Activated CD4-positive, alpha-beta T cell treated with anti-CD3 and anti-CD28 coated beads, Interleukin-2, Interleukin-4, amounts not matched to agents 100 ng/mL and 50 ng/mL, durations not matched to agents 16 hours and 8 hours (primary cell): ENCODE data around the gene POLR3A.

Source experiments
- DNase-seq: peaks from one replicate; pipeline ENCODE4 v3.0.0-alpha.2; 2020; ENCODE audit warnings: low spot score

POLR3A gene

DNA sequence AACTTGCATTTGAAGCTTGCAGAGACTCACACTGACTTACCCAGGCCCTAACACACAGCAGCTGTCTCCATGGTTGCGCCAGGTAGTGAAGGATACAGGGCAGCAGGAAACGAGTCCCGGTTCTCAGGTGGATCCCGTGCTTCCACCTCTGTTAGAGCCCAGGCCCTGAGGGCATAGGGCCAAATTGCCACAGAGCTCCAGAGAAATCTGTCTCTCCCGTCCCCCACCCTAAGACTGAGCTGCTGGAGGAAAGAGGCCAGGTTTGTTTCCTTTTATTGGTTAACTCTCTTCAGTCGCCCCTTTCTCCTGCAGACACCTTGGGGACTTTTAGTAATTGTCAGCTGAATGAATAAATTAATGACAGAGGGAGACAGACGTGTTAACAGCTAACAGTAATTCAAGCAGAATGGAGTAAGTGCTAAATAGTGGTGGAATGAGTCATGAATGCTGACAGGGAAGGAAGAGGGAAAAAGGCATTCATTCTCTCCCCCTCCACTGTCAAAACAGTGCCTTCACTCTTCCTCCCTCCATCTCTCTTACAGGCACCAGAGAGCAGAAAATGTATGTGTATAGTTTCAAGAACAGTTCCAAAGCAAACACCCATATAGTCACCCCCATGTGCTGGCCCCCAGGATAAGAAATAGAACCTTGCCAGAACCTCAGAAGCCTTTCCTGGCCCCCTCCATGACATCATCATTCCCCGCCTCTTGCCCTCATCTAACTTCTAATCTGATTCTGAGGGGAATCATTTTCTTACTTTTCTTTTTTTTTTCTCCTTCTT is 86.0 kb downstream of the POLR3A start:
- DNase-seq: peak; percentile 9

DNA sequence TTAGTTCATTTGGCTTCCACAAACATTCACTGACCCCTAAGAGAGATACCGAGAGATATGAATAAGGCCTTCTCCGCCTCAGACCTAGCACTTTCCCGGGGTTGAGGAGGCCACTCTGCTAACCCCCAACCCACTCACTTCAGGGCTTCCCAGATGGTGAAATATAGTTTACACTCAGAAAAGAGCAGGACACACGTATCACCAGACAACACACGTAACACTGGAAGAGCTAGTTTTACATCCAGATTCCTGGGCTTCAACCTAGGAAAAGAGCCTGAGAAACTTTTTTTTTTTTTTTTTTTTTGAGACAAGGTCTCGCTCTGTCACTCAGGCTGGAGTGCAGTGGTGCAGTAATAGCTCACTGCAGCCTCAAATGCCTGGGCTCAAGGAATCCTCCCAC is 87.5 kb downstream of the POLR3A start:
- DNase-seq: no peak

DNA sequence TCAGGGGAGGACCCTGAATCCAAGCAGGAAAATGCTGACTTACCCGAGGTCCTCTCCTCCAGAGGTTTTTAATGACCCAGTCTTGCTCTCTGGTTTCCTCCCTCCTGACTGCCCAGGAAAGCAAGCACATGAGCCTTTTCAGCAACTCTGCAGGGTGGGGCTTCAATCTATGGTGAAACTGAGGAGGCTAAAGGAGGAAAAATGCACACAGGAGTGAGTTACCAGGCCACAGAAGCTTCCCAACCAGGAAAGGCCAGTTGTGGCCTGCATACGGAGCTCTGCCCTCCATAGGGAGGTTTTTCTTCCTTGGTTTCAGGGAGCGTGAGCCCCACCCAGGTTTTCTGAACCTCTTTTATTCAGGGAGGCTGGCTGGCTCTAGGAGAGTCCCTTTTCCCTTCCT is 88.7 kb downstream of the POLR3A start:
- no peak for DNase-seq

DNA sequence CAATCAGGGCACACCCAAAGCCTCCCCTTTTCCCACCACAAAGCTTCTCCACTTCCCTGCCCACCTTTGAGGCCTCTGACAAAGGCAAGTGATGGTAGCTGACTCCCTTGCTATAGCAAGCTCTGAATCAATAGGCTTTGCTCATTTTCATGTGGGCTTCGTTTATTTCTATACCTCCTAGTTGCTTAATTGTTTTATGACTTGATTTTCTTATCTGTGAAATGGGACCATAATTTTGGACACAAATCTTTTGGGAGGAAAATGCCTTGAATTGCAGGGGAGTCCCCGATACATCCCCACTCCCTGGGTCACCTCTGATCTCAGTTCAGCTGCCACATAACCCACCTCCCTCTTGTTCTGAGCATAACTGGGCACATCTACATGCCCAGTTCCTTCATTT is 89.1 kb downstream of the POLR3A start:
- DNase-seq: no peak

DNA sequence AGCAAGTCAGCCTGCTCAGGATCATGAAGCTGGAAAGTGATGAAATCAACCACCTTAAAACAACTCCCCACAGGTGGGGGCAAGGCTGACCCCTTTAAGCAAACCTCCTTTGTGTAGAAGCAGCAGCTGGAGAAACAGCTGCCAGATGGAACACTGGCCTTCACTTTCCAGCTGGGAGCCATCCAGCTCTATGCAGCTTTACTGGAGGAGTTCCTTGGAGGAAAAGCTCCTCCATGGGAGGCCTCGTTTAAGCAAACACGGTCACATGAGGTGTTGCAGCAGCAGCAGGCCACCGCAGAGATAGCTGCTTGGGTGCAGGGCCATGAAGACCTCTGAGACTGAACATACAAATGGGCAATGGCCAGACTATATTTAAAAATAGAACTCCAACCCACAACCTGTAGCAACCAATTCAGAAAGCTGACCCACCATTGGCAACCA is 89.7 kb downstream of the POLR3A start:
- DNase-seq: no peak

DNA sequence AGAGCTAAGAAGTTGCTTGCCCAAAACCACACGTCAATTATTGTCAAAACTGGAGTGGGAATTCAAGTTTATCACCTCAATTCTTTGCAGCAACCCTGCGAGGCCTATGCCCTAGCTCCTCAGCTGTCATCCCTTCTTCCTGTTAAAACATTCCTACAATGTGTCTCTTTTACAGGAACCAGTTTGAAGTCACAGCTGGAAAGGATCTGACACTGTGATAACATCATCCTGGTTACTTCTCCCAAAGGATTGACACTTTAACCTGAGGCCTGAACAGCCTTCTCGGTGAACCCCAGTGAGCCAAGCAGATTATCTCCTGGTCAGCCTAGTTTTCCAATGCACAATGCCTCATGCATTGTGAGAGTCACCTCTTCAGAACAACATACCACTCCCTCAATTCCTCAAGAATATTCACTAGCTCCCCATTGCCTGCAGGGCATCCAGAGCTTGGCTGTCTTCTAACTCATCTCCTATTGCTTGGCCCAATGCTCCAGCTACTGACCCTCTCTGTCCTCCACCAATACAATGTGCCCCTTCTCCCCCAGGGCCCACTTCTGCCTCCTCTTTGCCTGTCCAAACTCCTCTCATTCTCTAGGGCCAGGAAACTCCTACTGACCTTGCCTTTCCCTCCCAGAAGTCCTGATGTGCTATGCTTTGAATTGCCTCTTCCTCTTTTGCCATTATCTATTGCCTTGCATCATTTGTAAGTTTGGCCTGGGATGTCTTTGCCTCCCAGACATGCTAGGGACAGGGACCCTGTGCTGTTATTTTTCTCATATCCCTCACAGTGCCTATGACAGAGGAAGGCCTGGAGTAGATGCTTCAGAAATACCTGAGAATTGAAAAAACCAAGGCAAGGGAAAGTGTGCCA is 92.4 kb downstream of the POLR3A start:
- no peak for DNase-seq

DNA sequence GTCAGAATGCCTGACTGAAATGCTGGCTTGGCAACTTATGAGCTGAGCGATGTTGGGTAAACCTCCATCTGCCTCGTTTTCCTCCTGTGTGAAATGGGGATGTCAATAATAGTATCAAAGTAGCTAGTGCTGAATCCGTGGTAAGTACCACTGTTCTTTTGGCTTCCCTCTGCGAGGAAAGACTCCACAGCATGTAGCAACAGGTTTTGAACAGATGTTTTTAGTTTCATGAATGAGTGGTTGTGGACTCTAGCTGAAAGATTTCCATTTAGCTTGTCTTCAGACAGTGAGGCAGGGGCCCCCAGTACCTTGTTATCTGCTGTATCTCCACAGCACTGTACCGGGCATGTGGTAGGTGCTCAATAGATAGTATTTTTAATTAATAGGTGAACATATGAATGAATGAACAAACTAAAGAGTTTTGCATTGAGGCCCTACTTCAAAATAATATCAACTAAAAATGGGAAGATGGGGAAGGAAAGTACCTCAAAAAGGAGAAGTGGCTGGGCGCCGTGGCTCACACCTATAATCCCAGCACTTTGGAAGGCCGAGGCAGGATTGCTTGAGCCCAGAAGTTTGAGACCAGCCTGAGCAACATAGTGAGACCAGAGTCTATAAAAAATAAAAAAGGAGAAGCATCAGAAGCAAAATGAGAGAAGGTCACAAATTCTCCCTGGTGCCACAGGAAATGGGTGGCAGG is 97.1 kb downstream of the POLR3A start:
- DNase-seq: no peak

DNA sequence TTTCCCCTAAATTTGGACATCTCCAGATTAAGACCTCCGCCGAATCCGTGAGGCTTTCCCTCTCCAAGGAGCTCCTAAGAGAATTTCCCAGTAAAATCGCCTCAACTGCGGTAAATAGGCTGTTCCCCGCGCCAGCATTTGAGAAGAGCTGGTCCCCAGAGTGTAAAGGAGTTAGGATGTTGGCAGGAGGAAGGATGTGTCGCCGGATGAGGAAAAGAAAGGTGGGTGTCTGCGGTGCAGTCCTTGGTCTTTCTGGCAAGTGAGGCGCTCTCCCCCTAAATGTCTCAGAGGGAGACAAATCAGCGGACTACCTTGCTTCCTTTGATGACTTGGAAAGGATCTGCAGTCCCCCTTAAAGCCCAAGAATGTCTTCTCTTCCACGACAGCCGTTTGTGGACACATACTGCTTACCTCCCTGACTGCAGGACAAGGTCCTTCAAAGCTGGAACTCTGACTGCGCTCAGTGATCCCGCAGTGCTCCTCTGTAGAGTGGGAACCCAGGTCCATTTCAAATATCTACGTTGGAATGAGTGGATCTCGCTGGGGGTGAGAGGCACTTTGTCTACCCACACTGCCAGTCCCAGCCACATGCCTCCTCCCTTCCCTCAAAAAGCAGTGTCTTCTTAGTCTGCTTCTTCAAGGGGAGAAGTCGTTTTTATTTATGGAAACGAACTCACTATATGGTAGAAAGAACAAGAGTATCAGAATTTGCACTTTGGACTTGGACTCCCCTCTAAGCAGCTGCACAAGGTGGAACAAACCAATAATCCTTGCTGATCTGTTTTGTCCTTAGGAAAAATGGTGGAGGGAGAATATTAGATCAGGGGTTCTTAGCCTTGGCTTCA is 101.7 kb downstream of the POLR3A start:
- no peak for DNase-seq

DNA sequence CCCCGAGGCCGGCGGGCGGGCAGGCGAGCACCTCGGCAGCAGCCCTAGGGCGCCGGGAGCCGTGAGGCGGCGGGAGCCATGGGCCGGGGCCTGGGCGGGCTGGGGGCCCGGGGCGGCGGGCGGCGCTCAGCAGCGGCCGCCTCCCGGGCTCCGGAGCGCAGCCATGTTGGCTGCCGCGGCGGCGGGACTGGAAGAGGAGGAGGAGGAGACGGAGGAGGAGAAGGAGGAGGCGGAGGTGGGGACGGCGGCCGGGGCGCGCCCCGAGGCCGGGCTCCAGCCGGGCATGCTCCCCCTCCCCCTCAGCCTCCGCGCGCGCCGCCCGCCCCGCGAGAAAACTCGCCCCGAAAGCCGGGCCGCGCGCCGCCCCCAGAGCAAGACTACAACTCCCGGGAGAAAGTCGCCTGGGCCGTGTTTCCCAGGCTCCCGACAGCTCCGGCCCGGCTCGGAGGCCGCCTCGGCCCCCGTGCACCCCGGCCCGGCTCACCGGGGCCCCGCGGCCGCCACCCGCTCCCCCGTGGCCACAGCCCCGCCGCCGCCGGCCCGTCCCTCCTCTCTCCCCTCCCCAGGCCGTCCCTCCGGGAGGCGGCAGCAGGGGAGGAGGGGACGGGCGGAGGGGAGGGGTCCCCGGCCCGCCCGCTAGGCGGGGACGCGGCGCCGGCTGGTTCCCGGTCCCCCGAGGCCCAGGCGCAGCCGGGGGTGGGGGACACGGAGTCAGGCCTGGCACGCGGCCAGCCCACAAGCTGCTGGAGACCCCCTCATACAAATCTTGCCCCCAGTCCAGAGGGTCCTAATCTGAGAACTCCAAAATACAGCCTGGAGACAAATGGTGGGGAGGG is 102.5 kb downstream of the POLR3A start, which contains the start of gene DLG5:
DLG5 (minus strand) TSS at position 190 of the 836 bp plus-strand sequence. CDS start 235 bp downstream, outside the sequence.
- peak; percentile 44 for DNase-seq

DNA sequence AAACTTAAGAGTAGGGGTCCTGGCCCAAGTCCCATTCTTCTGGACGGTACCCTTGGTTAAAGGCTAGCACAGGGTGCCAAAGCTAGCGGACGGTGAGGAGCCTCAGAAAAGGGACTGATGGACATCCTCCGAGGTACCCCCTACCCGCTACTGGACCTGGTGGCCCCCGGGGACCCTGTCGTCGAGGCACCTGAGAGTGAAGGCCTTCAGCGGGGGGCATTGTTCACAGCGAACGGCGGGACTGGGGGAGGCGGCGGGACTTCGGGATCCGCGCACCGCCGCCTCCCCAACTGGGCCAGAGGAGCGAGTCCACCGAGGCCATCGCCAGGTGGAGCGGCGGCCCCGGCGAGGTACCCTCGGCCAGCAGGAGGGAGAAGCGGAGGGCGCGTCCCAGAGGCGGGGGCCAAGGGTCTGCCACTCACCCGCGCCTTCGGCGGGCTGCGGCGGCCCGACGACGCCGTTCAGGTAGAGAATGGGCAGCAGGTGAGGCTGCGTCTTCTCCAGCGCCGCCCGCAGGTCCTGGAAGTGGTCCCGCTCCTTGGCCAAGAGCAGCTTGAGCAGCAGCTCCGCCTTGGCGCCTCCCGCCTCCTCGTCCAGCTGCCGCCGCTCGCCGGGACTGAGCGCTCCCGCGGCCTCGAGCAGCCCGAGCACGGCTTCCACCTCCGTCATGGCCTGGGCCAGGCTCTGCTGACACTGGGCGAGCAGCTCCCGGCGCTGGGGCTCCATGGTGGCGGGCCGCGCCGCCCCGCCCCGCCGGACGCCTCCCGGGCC is 103.3 kb downstream of the POLR3A start:
- DNase-seq: peak; percentile 21

DNA sequence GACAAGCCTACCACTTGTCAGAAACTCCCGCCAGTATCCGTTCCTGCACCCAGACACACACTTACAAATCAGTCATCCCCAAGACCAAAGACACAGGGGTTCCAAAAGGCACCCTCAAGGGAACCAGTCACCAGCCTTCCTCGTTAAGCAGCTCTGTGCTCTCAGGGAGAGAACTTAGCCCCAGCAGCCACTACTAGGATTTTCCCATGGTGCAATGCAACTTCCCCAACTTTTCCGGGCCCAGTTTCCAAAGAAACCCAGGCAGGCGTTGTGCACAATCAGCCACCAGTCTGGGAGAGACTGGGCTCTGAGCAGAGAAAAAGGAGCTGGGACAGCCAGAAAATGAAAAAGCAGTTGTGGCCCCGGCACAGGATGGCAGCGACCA is 103.9 kb downstream of the POLR3A start:
- DNase-seq: no peak

DNA sequence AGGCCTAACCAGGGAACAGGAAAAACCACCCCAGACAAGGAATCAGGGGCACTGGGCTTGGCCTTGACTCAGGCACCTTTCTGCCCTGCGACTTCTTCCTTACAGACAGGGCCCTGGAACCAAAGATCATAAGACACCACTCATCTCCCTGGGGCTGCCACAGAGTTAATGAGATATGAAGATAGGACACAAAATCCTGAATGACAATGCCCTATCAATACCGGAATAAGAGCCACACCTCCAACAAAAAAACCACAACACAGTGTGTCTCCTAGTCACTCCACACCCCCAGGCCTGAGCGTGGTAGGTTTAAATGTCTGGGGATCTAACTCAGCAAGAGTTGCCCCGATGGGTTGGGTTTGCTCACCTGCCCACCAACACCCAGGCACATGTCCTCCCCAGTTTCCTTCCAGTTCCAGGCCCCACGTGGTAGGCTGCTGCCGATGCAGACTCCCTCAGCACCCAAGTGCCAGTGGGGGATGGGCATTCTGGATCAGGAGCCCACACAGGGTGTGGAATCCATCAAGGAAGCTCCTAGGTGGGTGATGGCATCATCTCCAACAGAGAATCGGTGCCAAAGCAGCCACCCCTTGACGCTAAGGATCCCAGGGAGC is 106.6 kb downstream of the POLR3A start:
- no peak for DNase-seq

DNA sequence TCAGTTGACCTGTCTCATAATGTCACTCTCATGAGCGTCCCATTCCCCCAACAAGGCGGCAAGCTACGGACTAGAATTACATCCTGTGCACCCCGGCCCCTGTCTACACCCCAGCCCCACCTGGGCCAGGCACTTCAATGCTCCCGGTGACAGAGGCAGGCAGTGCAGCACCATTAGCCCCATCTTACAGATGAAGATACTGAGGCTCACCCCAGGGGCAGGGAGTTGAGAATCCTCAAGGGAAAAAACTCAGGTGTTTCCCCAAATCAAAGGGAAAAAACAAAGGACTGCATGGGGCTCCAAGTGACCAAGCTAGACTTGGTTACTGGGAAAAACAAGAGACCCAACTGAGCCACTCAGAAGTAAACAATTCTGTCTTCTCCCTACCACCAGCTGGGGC is 107.3 kb downstream of the POLR3A start:
- DNase-seq: no peak

DNA sequence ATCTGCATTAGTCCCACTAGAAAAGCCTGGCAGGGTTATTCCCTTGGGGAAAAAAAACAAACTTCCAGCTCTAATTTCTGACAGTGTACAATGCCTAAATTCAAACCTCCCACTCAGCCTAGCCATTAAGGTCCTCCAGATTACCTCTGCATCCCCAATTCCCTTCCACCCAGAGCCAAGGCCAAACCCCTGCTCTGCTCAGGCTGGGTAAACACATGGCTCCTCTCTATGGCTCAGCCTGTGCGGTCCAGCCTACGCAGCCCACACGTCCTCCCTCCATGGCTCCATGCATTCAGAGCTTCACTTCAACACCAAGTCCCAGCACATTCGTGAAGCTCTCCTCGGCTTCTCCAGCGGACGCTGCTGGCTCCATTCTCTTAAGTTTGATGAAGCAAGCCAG is 107.9 kb downstream of the POLR3A start:
- no peak for DNase-seq

DNA sequence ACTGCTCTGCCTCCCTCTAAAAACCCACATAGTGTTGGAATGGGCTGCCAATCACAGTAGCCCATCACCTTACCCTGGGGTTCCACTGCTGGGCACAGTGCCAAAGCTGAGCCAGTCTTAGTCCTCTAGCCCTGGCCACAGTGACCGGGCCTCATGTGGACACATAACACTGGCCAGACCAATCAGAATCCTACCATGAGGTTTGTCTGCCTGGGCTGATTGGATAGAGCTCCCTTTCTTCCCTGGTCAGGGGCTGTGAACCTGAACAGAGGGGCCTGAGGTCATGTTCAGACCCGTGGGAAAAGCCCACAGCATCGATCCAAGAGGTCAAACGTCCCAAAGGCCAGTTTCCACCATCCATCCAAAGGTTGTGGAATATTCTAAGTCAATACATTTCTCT is 108.8 kb downstream of the POLR3A start:
- no peak for DNase-seq

DNA sequence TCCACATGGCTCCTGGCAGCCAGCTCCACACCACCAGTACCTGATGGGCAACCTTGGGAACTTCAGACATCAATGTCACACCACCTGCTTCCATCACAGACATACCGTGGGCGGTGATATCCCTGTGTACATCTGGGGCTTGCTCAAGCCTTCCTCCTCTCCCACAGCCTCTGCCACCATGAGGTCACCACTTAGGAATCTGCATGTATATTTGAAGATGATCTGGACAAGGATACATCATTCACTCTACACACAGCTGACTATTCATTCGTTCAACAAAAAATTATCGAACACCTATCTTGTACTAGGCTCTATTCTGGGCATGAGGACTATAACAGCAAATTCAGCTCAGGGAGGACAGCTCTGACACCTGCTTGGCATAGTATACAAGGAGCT is 109.6 kb downstream of the POLR3A start:
- DNase-seq: no peak
